K562 (cell line): Measurements from ENCODE around the gene ARID5B. TPM values are rescaled to one million over a fixed set of nuclear protein-coding genes. Genes with fewer than 3 reads are reported as not detected.
A peak's percentile ranks its signal among the peaks of the same experiment; 100 is the strongest.

ENCODE experiments used
- ATAC-seq: fragments of 200-7000 bp; cut with Tn5 transposase; 3 replicates; pipeline ENCODE4 v1.9.1; 2020; ENCODE audit warnings: moderate library complexity
- BruUV-seq: library from RNA; stranded (reverse); fragments of 400-500 nt; replicated peaks from 2 replicates; lab custom pipeline; 2021; lab: Mats Ljungman, UMichigan
- CTCF ChIA-PET: fragments of 300-600 bp; formaldehyde crosslinking; extraction: SDS; loops from one replicate; lab custom pipeline; 2021; ENCODE audit warnings: low intra/inter-chr PET ratio; lab: Yijun Ruan, JAX
- POLR2A ChIA-PET: fragments of 300-600, 350-650 bp; sonication (Branson Sonifier 250); formaldehyde crosslinking; extraction: SDS; loops from one replicate; lab custom pipeline; 2021; ENCODE audit warnings: antibody characterized with exemption, inconsistent platforms; lab: Yijun Ruan, JAX
- DNase-seq, 4 experiments: peaks; one replicate each; pipeline versions ENCODE4 v3.0.0 to v3.0.0-alpha.2; 2011 to 2018; ENCODE audit warnings: low spot score in 3 of 4, mixed read lengths in 3 of 4; ENCODE audit errors: extremely low read depth in 1 of 4
- FAIRE-seq: peaks from 2 replicates; lab custom pipeline; 2011; peaks lifted over from hg19 to GRCh38; lab: Jason Lieb, UNC
- H2AFZ ChIP-seq: 2 replicates; pipeline ENCODE4 v1.6.0; 2011; ENCODE audit warnings: low read depth, low read length, control low read depth, inconsistent platforms
- H3K27ac ChIP-seq: fragments of 200-600 bp; 3 replicates; pipeline ENCODE4 v1.8.0; 2011; ENCODE audit warnings: low read depth, mild to moderate bottlenecking, control low read depth, inconsistent platforms, low read length, moderate library complexity, mixed read lengths; ENCODE audit errors: extremely low read depth
- H3K27me3 ChIP-seq, 2 experiments: fragments of 300-600 bp in 1 of 2; 2 replicates in 1 of 2; 3 replicates in 1 of 2; pipeline versions ENCODE4 v1.6.0 to v1.8.0; 2011; ENCODE audit warnings: inconsistent platforms in 2 of 2, low read length in 2 of 2, mild to moderate bottlenecking in 1 of 2, mixed read lengths in 1 of 2, moderate library complexity in 1 of 2; ENCODE audit not compliant: control insufficient read depth in 2 of 2, insufficient read depth in 2 of 2
- H3K36me3 ChIP-seq: fragments of 300-600 bp; 3 replicates; pipeline ENCODE4 v1.8.0; 2011; ENCODE audit warnings: mild to moderate bottlenecking, low read length, inconsistent platforms; ENCODE audit not compliant: control insufficient read depth, insufficient read depth
- H3K4me1 ChIP-seq, 2 experiments: fragments of 200-600 bp in 1 of 2; replicated peaks in 1 of 2; 2 replicates in 1 of 2; 3 replicates in 1 of 2; pipeline versions ENCODE4 v1.5.1 to v1.8.0; 2011; ENCODE audit warnings: inconsistent platforms in 2 of 2, low read length in 2 of 2, mild to moderate bottlenecking in 1 of 2, mixed read lengths in 1 of 2, moderate library complexity in 1 of 2; ENCODE audit not compliant: control insufficient read depth in 2 of 2, insufficient read depth in 2 of 2
- H3K4me2 ChIP-seq: 2 replicates; pipeline ENCODE4 v1.6.1; 2011; ENCODE audit warnings: low read length, control low read depth, inconsistent platforms, mixed read lengths; ENCODE audit not compliant: insufficient read depth
- H3K4me3 ChIP-seq: fragments of 200-600 bp; sonication (generic), shearing (Covaris generic); 2 replicates; pipeline ENCODE4 v1.5.1; 2016; ENCODE audit warnings: control low read depth, inconsistent platforms
- H3K79me2 ChIP-seq: fragments of 200-600 bp; 3 replicates; pipeline ENCODE4 v1.8.0; 2011; ENCODE audit warnings: low read length, inconsistent platforms; ENCODE audit not compliant: control insufficient read depth, insufficient read depth
- H3K9ac ChIP-seq, 2 experiments: 2 replicates each; pipeline versions ENCODE4 v1.6.0 to v1.6.1; 2011; ENCODE audit warnings: low read depth in 2 of 2, low read length in 2 of 2, control low read depth in 1 of 2, inconsistent platforms in 1 of 2, mild to moderate bottlenecking in 1 of 2, mixed read lengths in 1 of 2; ENCODE audit not compliant: insufficient read depth in 1 of 2
- H3K9me1 ChIP-seq: one replicate; pipeline ENCODE4 v1.6.0; 2011; ENCODE audit warnings: inconsistent platforms, mild to moderate bottlenecking, low read length, moderate library complexity; ENCODE audit not compliant: control insufficient read depth, insufficient read depth
- H3K9me3 ChIP-seq: replicated peaks from 2 replicates; pipeline ENCODE4 v1.5.1; 2011; ENCODE audit warnings: low read depth, low read length, inconsistent platforms; ENCODE audit not compliant: control insufficient read depth, insufficient read depth
- H4K20me1 ChIP-seq: replicated peaks from 2 replicates; pipeline ENCODE4 v1.6.1; 2011; ENCODE audit warnings: low read length, inconsistent platforms, mixed read lengths; ENCODE audit not compliant: control insufficient read depth, insufficient read depth
- ARID3B ChIP-seq: fragments of 250-450 bp; sonication (Bioruptor Pico); IDR thresholded peaks from 2 replicates; pipeline ENCODE4 v1.4.0; 2020; ENCODE audit warnings: borderline replicate concordance
- BCL6 ChIP-seq: fragments of 250-450 bp; sonication (Bioruptor Pico); IDR thresholded peaks from 2 replicates; pipeline ENCODE4 v1.4.0; 2020
- BRD9 ChIP-seq: fragments of 450-650 bp; IDR thresholded peaks from 2 replicates; pipeline ENCODE4 v1.6.1; 2018; ENCODE audit warnings: low read depth; ENCODE audit not compliant: partially characterized antibody
- CHD2 ChIP-seq: IDR thresholded peaks from 2 replicates; pipeline ENCODE4 v1.6.1; 2011; ENCODE audit warnings: low read depth, low read length
- CREM ChIP-seq: IDR thresholded peaks from 2 replicates; pipeline ENCODE4 v1.6.1; 2014; ENCODE audit warnings: antibody characterized with exemption, low read depth
- HDAC1 ChIP-seq, 2 experiments: fragments of 450-650 bp; IDR thresholded peaks; 2 replicates each; pipeline ENCODE4 v1.6.1; 2016 to 2017; ENCODE audit warnings: inconsistent platforms in 1 of 2, mild to moderate bottlenecking in 1 of 2, moderate library complexity in 1 of 2
- HNRNPUL1 ChIP-seq: fragments of 200-400 bp; formaldehyde crosslinking; IDR thresholded peaks from 2 replicates; pipeline ENCODE4 v1.6.1; 2017; ENCODE audit warnings: low read length
- JUNB ChIP-seq: fragments of 450-650 bp; formaldehyde crosslinking; conservative IDR thresholded peaks from 2 replicates; pipeline ENCODE4 v1.4.0; 2020; ENCODE audit warnings: mild to moderate bottlenecking
- KAT2B ChIP-seq: IDR thresholded peaks from one replicate; pipeline ENCODE4 v1.6.1; 2012; ENCODE audit warnings: low read depth, mild to moderate bottlenecking, control low read depth, inconsistent platforms, low read length, moderate library complexity
- KDM5B ChIP-seq: fragments of 200-600 bp; sonication (generic); IDR thresholded peaks from 2 replicates; pipeline ENCODE4 v1.6.1; 2012; ENCODE audit warnings: low read depth, mild to moderate bottlenecking, moderate library complexity, low read length, control low read depth, inconsistent platforms; ENCODE audit not compliant: insufficient replicate concordance
- MAZ ChIP-seq, 2 experiments: fragments of 450-650 bp in 1 of 2; sonication (generic) in 1 of 2; formaldehyde crosslinking; IDR thresholded peaks in 1 of 2; conservative IDR thresholded peaks in 1 of 2; 2 replicates each; pipeline versions ENCODE4 v1.4.0 to v1.5.0; 2020; ENCODE audit warnings: mild to moderate bottlenecking in 1 of 2, missing genetic modification reagents in 1 of 2
- PHF8 ChIP-seq: fragments of 200-600 bp; sonication (generic); IDR thresholded peaks from 2 replicates; pipeline ENCODE4 v1.6.1; 2012; ENCODE audit warnings: mixed run types, mild to moderate bottlenecking, inconsistent platforms, low read length, moderate library complexity, borderline replicate concordance
- RBM22 ChIP-seq: fragments of 200-400 bp; formaldehyde crosslinking; IDR thresholded peaks from 2 replicates; pipeline ENCODE4 v1.6.1; 2018; ENCODE audit warnings: low read length, low read depth; ENCODE audit not compliant: poor library complexity, severe bottlenecking
- SNIP1 ChIP-seq: fragments of 450-650 bp; IDR thresholded peaks from 2 replicates; pipeline ENCODE4 v1.7.1; 2017; ENCODE audit warnings: low read depth, mild to moderate bottlenecking
- ZBED1 ChIP-seq: IDR thresholded peaks from 2 replicates; pipeline ENCODE4 v1.6.1; 2014
- ZNF586 ChIP-seq: fragments of 450-650 bp; formaldehyde crosslinking; conservative IDR thresholded peaks from 2 replicates; pipeline ENCODE4 v1.4.0; 2020; ENCODE audit warnings: mild to moderate bottlenecking, moderate library complexity
- ZNF77 ChIP-seq: fragments of 250-450 bp; sonication (Bioruptor Pico); IDR thresholded peaks from 2 replicates; pipeline ENCODE4 v1.5.0; 2020
- WGBS: fragments of 100-300 bp; shearing (Covaris generic); methylation state at CpG from one replicate; pipeline ENCODE4 v1.1.6; 2016; ENCODE audit warnings: low coverage, mixed read lengths; ENCODE audit not compliant: insufficient coverage; ENCODE audit errors: missing lambda C conversion rate; 5-methylcytosine and 5-hydroxymethylcytosine counted together
- in situ Hi-C: fragments of 300-500 bp; cut with MboI; formaldehyde crosslinking; loops from 4 replicates; pipeline ENCODE4 v1.15.0; 2018; ENCODE audit warnings: inconsistent platforms, mixed read lengths
- intact Hi-C: fragments of 100-400 bp; cut with micrococcal nuclease; formaldehyde crosslinking; loops from 2 replicates; pipeline ENCODE4 v1.14.2; 2022
- polyA plus RNA-seq, 8 experiments: library from polyadenylated mRNA; depleted of rRNA in 4 of 8; stranded (reverse) in 5 of 8; unstranded in 3 of 8; fragments of >200 nt; fragmentation: Nextera tagmentation in 2 of 8; fragmentation: Illumina TruSeq in 1 of 8; extraction: Ambion mirVana in 2 of 8; extraction: Trizol in 1 of 8; gene quantifications; 2 replicates each; pipeline versions ENCODE4 v1.2.1 to v1.2.3, GENCODE V29; 2011 to 2014; ENCODE audit warnings: inconsistent platforms in 1 of 8, missing spikeins in 1 of 8
- total RNA-seq, 7 experiments: library from RNA; depleted of rRNA in 6 of 7; stranded (reverse); fragments of >200 nt in 6 of 7; fragmentation: Illumina TruSeq in 2 of 7; extraction: Trizol in 2 of 7; gene quantifications; 2 replicates each; pipeline versions ENCODE4 v1.2.1 to v1.2.3, GENCODE V29; 2011 to 2021; ENCODE audit warnings: low replicate concordance in 1 of 7
- TF ChIP-seq, protein P1 (sequence below): sonication (generic); IDR thresholded peaks from 2 replicates; pipeline ENCODE4 v1.6.1; 2016
- TF ChIP-seq, protein P2 (sequence below): fragments of 200-800 bp; sonication (Bioruptor generic); IDR thresholded peaks from 2 replicates; pipeline ENCODE4 v1.6.1; 2017; ENCODE audit warnings: missing genetic modification characterization, missing compliant biosample characterization

Gene ARID5B
- total and polyA plus RNA-seq, 9 of the 15 experiments (the other 6 are each of a cell fraction or from before 2014, with no cell fraction given) = 0.48 to 1.6 (median 0.80) TPM

- ATAC-seq (peak; percentile 40), DNase-seq (peak; percentile 60 to 77 (median 70)), FAIRE-seq (peak; percentile 64)
- BruUV-seq = no TSS peak
- ChIA-PET POLR2A (interaction anchor here (0.6 kb wide), 1 partner anchor 158 kb away, joined by 3 read pairs; no protein-coding TSS in a partner anchor), CTCF (no interaction called here)
- in situ Hi-C loops = no loop called here
- no peaks in the 10 kb centered on the region for H3K27me3 ChIP-seq
- no peaks in the 10 kb centered on the region for H3K9me3 ChIP-seq
- peak overlapping the region; percentile 67; the same call in 2 of the 3 replicates for H3K27ac ChIP-seq
- intact Hi-C loops = loop anchor here (2.0 to 5.0 kb wide), 5 partner anchors 63 to 168 kb away; no protein-coding TSS in a partner anchor
- H3K9ac ChIP-seq = peak overlapping the region; percentile 49 to 80; a peak in 3 of 4 replicates
- peak overlapping the region; percentile 99 for H2AFZ ChIP-seq
- no peaks in the 10 kb centered on the region for H3K9me1 ChIP-seq
- H4K20me1 ChIP-seq = no peaks in the 10 kb centered on the region
- no peaks in the 10 kb centered on the region for H3K79me2 ChIP-seq
- H3K4me2 ChIP-seq = peak overlapping the region; percentile 86
- WGBS = 1% methylated on average over 25 of the region's 25 CpGs
- peaks cover 12 to 24% of the 10 kb centered on the region in 2 experiments for H3K4me1 ChIP-seq
- H3K4me3 ChIP-seq = peak overlapping the region; percentile 51
- no peaks in the 10 kb centered on the region for H3K36me3 ChIP-seq
- TF ChIP-seq KAT2B = no peak
- TF ChIP-seq HDAC1 (IDR thresholded peaks at IDR 0.05) = peak in 1 of 2 experiments; percentile 25; a peak in 1 of 4 replicates
- TF ChIP-seq SNIP1 = no peak
- TF ChIP-seq ARID3B (CRISPR knock-in tag) = no peak
- TF ChIP-seq PHF8 = peak; percentile 24; the same call in 1 of the 2 replicates
- TF ChIP-seq JUNB (CRISPR knock-in tag) = no peak
- TF ChIP-seq, protein P1, sequence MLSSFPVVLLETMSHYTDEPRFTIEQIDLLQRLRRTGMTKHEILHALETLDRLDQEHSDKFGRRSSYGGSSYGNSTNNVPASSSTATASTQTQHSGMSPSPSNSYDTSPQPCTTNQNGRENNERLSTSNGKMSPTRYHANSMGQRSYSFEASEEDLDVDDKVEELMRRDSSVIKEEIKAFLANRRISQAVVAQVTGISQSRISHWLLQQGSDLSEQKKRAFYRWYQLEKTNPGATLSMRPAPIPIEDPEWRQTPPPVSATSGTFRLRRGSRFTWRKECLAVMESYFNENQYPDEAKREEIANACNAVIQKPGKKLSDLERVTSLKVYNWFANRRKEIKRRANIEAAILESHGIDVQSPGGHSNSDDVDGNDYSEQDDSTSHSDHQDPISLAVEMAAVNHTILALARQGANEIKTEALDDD = peak; percentile 61
- no peak for TF ChIP-seq ZNF586 (CRISPR knock-in tag)
- no peak for TF ChIP-seq RBM22
- peak; percentile 46 for TF ChIP-seq KDM5B
- no peak for TF ChIP-seq HNRNPUL1
- no peak for TF ChIP-seq ZNF77 (CRISPR knock-in tag)
- no peak for TF ChIP-seq BCL6
- TF ChIP-seq CHD2 = no peak
- no peak for TF ChIP-seq BRD9
- no peak for TF ChIP-seq ZBED1
- TF ChIP-seq MAZ (CRISPR knock-in tag; conservative IDR thresholded peaks at IDR 0.05 in 1 of 2, IDR thresholded peaks at IDR 0.05 in 1 of 2) = peak in 1 of 2 experiments; percentile 42; a peak in 2 of 4 replicates
- no peak for TF ChIP-seq CREM
- TF ChIP-seq, protein P2, sequence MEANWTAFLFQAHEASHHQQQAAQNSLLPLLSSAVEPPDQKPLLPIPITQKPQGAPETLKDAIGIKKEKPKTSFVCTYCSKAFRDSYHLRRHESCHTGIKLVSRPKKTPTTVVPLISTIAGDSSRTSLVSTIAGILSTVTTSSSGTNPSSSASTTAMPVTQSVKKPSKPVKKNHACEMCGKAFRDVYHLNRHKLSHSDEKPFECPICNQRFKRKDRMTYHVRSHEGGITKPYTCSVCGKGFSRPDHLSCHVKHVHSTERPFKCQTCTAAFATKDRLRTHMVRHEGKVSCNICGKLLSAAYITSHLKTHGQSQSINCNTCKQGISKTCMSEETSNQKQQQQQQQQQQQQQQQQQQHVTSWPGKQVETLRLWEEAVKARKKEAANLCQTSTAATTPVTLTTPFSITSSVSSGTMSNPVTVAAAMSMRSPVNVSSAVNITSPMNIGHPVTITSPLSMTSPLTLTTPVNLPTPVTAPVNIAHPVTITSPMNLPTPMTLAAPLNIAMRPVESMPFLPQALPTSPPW (CRISPR knock-in tag) = peak; percentile 90
Observed at GRCh38 chr10:61899997-61900828, 1.3 kb upstream of the ARID5B start.
